AG04449 (cell line): ENCODE results near the gene PCDH17.

ENCODE experiments used
- CTCF ChIA-PET: fragments of 350-600 bp; formaldehyde crosslinking; extraction: SDS; loops from one replicate; lab custom pipeline; 2021; ENCODE audit warnings: antibody characterized with exemption; lab: Yijun Ruan, JAX
- POLR2A ChIA-PET: fragments of 400-600, 350-600 bp; formaldehyde crosslinking; extraction: SDS; loops from one replicate; lab custom pipeline; 2020; ENCODE audit warnings: antibody characterized with exemption, inconsistent platforms; lab: Yijun Ruan, JAX
- DNase-seq: peaks from one replicate; pipeline ENCODE4 v3.0.0-alpha.2; 2010; ENCODE audit warnings: low read depth, low spot score
- H3K4me3 ChIP-seq: 2 replicates; pipeline ENCODE4 v1.5.1; 2011; ENCODE audit warnings: low read depth, mild to moderate bottlenecking, control low read depth, low read length
- CTCF ChIP-seq: IDR thresholded peaks from one replicate; pipeline ENCODE4 v1.5.1; 2011; ENCODE audit warnings: mild to moderate bottlenecking, moderate library complexity, low read length, control low read depth, inconsistent platforms; ENCODE audit not compliant: insufficient read depth; ENCODE audit errors: missing control alignments

Gene PCDH17

GRCh38 chr13:57631596-57632275 is at the start of gene PCDH17:
Gene PCDH17 (plus strand): TSS chr13:57631744. CDS start chr13:57632547, 803 bp downstream.
- no peak for TF ChIP-seq CTCF
- peak within 1 kb of the TSS; percentile 49 for H3K4me3 ChIP-seq
- no peak for DNase-seq
- POLR2A ChIA-PET: no interaction called here
- CTCF ChIA-PET: no interaction called here

- no peak for DNase-seq
- H3K4me3 ChIP-seq: no peak overlapping the region
- ChIA-PET POLR2A (no interaction called here), CTCF (no interaction called here)
- no peak for TF ChIP-seq CTCF
Measured at GRCh38 chr13:57582032-57582431, 49.5 kb upstream of the PCDH17 start.

GRCh38 chr13:57583529-57583928 is 48.0 kb upstream of the PCDH17 start:
- DNase-seq: no peak

GRCh38 chr13:57588639-57589038 is 42.9 kb upstream of the PCDH17 start:
- DNase-seq: no peak
- POLR2A ChIA-PET: no interaction called here
- no peak for TF ChIP-seq CTCF
- CTCF ChIA-PET: no interaction called here
- H3K4me3 ChIP-seq: no peak overlapping the region

More at GRCh38 chr13:57583529-57583928, 48.0 kb upstream of the PCDH17 start:
- TF ChIP-seq CTCF: no peak
- ChIA-PET POLR2A (no interaction called here), CTCF (no interaction called here)
- no peak overlapping the region for H3K4me3 ChIP-seq

GRCh38 chr13:57595775-57596174 is 35.8 kb upstream of the PCDH17 start:
- ChIA-PET CTCF (no interaction called here), POLR2A (no interaction called here)
- no peak for DNase-seq
- H3K4me3 ChIP-seq: no peak overlapping the region
- no peak for TF ChIP-seq CTCF

- ChIA-PET POLR2A (no interaction called here), CTCF (no interaction called here)
- H3K4me3 ChIP-seq: no peak overlapping the region
- DNase-seq: no peak
- no peak for TF ChIP-seq CTCF
Measured at GRCh38 chr13:57601536-57601935, 30.0 kb upstream of the PCDH17 start.
